ENCODE measurements around the gene FAM193B.
"Not testable (repeated sequence)": the region's sequence is repeated elsewhere in the genome, so short reads cannot be mapped to it uniquely, and the experiment has no call there.

FAM193B gene

GRCh38 chr5:177536386-177536785, 18.0 kb downstream of the FAM193B start:
- H3K4me3 ChIP-seq (IDR thresholded peaks at IDR 0.05; ENCODE audit: insufficient read depth, low read depth, low read length) = no peak overlapping the region
- no peak overlapping the region for H3K4me2 ChIP-seq
- H3K9ac ChIP-seq = no peak overlapping the region
- no peaks in the 10 kb centered on the region for H3K36me3 ChIP-seq (ENCODE audit: insufficient read depth)
- H4K20me1 ChIP-seq (ENCODE audit: insufficient read depth) = no peaks in the 10 kb centered on the region
- no peaks in the 10 kb centered on the region for H3K4me1 ChIP-seq (ENCODE audit: low read depth, poor library complexity, severe bottlenecking)
- H3K27ac ChIP-seq = no peak overlapping the region
- H3K27me3 ChIP-seq (ENCODE audit: insufficient read depth, low read depth) = no peaks in the 10 kb centered on the region
- no peak overlapping the region for H2AFZ ChIP-seq (ENCODE audit: low read depth)
- H3K79me2 ChIP-seq (ENCODE audit: insufficient read depth, low read depth) = no peaks in the 10 kb centered on the region
- TF ChIP-seq CTCF (conservative IDR thresholded peaks at IDR 0.05; ENCODE audit: low read depth, low read length) = no peak

GRCh38 chr5:177535125-177535524, 19.2 kb downstream of the FAM193B start:
- Histone ChIP-seq H3K27me3 (ENCODE audit: insufficient read depth, low read depth) (no peaks in the 10 kb centered on the region), H3K4me3 (IDR thresholded peaks at IDR 0.05; ENCODE audit: insufficient read depth, low read depth, low read length) (no peak overlapping the region), H3K4me2 (no peak overlapping the region), H3K27ac (no peak overlapping the region), H3K36me3 (ENCODE audit: insufficient read depth) (no peaks in the 10 kb centered on the region), H3K4me1 (ENCODE audit: low read depth, poor library complexity, severe bottlenecking) (no peaks in the 10 kb centered on the region), H2AFZ (ENCODE audit: low read depth) (no peak overlapping the region), H4K20me1 (ENCODE audit: insufficient read depth) (no peaks in the 10 kb centered on the region), H3K9ac (no peak overlapping the region), H3K79me2 (ENCODE audit: insufficient read depth, low read depth) (no peaks in the 10 kb centered on the region)
- TF ChIP-seq CTCF (conservative IDR thresholded peaks at IDR 0.05; ENCODE audit: low read depth, low read length) = no peak

- H3K27ac ChIP-seq; H3K79me2 ChIP-seq (ENCODE audit: insufficient read depth, low read depth); H3K4me2 ChIP-seq; H3K36me3 ChIP-seq (ENCODE audit: insufficient read depth); H3K9ac ChIP-seq; H3K4me3 ChIP-seq (IDR thresholded peaks at IDR 0.05; ENCODE audit: insufficient read depth, low read depth, low read length); H4K20me1 ChIP-seq (ENCODE audit: insufficient read depth); H3K27me3 ChIP-seq (ENCODE audit: insufficient read depth, low read depth); H3K4me1 ChIP-seq (ENCODE audit: low read depth, poor library complexity, severe bottlenecking); H2AFZ ChIP-seq (ENCODE audit: low read depth): not testable (repeated sequence)
These were observed 19.9 kb downstream of the FAM193B start for GRCh38 chr5:177534433-177534832.

GRCh38 chr5:177531209-177531940, 23.0 kb downstream of the FAM193B start:
- no peak overlapping the region for H3K9ac ChIP-seq

More at GRCh38 chr5:177531209-177531940, 23.0 kb downstream of the FAM193B start:
- no peaks in the 10 kb centered on the region for H3K79me2 ChIP-seq (ENCODE audit: insufficient read depth, low read depth)
- H2AFZ ChIP-seq (ENCODE audit: low read depth) = no peak overlapping the region
- no peaks in the 10 kb centered on the region for H3K4me1 ChIP-seq (ENCODE audit: low read depth, poor library complexity, severe bottlenecking)
- H3K4me2 ChIP-seq = no peak overlapping the region
- no peak for TF ChIP-seq CTCF (conservative IDR thresholded peaks at IDR 0.05; ENCODE audit: low read depth, low read length)
- H3K27ac ChIP-seq = no peak overlapping the region
- H3K4me3 ChIP-seq (IDR thresholded peaks at IDR 0.05; ENCODE audit: insufficient read depth, low read depth, low read length) = no peak overlapping the region
- H3K27me3 ChIP-seq (ENCODE audit: insufficient read depth, low read depth) = no peaks in the 10 kb centered on the region
- H4K20me1 ChIP-seq (ENCODE audit: insufficient read depth) = no peaks in the 10 kb centered on the region
- H3K36me3 ChIP-seq (ENCODE audit: insufficient read depth) = no peaks in the 10 kb centered on the region

Measured in KMS-11 (cell line).